Left forelimb (tissue), 1 donor: ENCODE measurements around the gene TAF8.
"Not testable (repeated sequence)": the region's sequence is repeated elsewhere in the genome, so short reads cannot be mapped to it uniquely, and the experiment has no call there.

ENCODE experiments used
- DNase-seq: peaks from one replicate; pipeline ENCODE4 v3.0.0-alpha.2; 2018; ENCODE audit warnings: low spot score

The TAF8 gene

GRCh38 chr6:42050297-42051267 is at the start of gene TAF8:
Gene TAF8 (plus strand): TSS chr6:42050524. CDS start chr6:42050542, 18 bp downstream.
- peak; percentile 95 for DNase-seq

GRCh38 chr6:42001506-42001905 is 48.8 kb upstream of the TAF8 start:
- DNase-seq, result no peak

GRCh38 chr6:42003658-42004057 is 46.7 kb upstream of the TAF8 start:
- not testable (repeated sequence) for DNase-seq

GRCh38 chr6:42007286-42008137 is 42.8 kb upstream of the TAF8 start:
- DNase-seq, result no peak

GRCh38 chr6:42008138-42008528 is 42.2 kb upstream of the TAF8 start:
- not testable (repeated sequence) for DNase-seq

- no peak for DNase-seq
These were observed 40.5 kb upstream of the TAF8 start for GRCh38 chr6:42009844-42010184.

GRCh38 chr6:42010185-42010891 is 40.0 kb upstream of the TAF8 start:
- DNase-seq, result no peak

- no peak for DNase-seq
These were observed 39.4 kb upstream of the TAF8 start for GRCh38 chr6:42010909-42011308.

GRCh38 chr6:42012501-42013133 is 37.7 kb upstream of the TAF8 start:
- no peak for DNase-seq

- DNase-seq, result no peak
These were observed 37.2 kb upstream of the TAF8 start for GRCh38 chr6:42013134-42013516.

- no peak for DNase-seq
These were observed 33.2 kb upstream of the TAF8 start for GRCh38 chr6:42017021-42017643.

- no peak for DNase-seq
These were observed 29.4 kb upstream of the TAF8 start for GRCh38 chr6:42020967-42021366.

- DNase-seq, result no peak
These were observed 28.2 kb upstream of the TAF8 start for GRCh38 chr6:42021847-42022754.

- no peak for DNase-seq
These were observed 27.5 kb upstream of the TAF8 start for GRCh38 chr6:42022755-42023384.

- no peak for DNase-seq
These were observed 25.1 kb upstream of the TAF8 start for GRCh38 chr6:42025066-42025844.

- no peak for DNase-seq
These were observed 24.5 kb upstream of the TAF8 start for GRCh38 chr6:42025845-42026243.

- DNase-seq, result no peak
These were observed 23.8 kb upstream of the TAF8 start for GRCh38 chr6:42026540-42026939.

GRCh38 chr6:42028234-42029061 is 21.9 kb upstream of the TAF8 start:
- DNase-seq, result no peak
